Right lung (tissue), 5 donors: ENCODE data around the gene LPAR3. TPM values are rescaled to one million over a fixed set of nuclear protein-coding genes. Genes with fewer than 3 reads are reported as not detected.

Experiments
- DNase-seq, 2 donors: peaks; one replicate each; pipeline ENCODE4 v3.0.0-alpha.2; 2013
- polyA plus RNA-seq, 5 donors: library from polyadenylated mRNA; unstranded; fragments of 120-200 nt; gene quantifications; one replicate each; pipeline versions ENCODE4 v1.2.1 to v1.2.3, GENCODE V29; 2013; ENCODE audit warnings: inconsistent platforms in 1 of 5, low replicate concordance in 1 of 5; ENCODE audit not compliant: insufficient read length in 5 of 5, insufficient read depth in 1 of 5

The LPAR3 gene
- polyA plus RNA-seq, 5 donors: 1.1 to 3.2 (median 2.1) TPM

- no peak for DNase-seq
Measured at GRCh38 chr1:84774669-84775534, 118.1 kb downstream of the LPAR3 start.

DNA sequence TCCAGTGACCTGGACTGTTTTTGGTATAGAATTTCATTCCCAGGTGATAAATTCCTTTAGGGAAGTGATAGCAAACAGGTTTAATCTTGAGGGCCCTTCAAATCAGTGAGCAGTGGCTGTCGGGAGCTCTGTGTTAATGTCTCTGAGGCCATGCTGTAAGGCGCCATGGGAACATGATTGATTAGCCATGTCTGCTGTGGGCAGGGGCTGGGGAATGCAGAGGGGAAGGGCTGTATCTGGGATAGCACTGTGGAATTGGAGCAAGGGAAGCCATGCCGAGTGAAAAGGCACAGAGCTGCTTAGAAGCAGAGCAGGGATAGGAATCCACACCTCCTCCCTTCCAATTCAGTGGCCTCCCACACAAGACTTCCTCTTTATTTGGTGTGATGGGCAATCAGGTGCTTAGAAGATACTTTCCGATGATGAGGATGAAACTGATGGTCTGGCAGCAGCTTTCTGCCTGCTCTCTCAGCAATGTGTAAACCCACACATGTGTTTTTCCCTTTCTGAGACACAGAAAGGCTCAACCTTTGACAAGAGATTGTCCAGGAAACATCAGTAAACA, 119.0 kb downstream of the LPAR3 start:
- no peak for DNase-seq

DNA sequence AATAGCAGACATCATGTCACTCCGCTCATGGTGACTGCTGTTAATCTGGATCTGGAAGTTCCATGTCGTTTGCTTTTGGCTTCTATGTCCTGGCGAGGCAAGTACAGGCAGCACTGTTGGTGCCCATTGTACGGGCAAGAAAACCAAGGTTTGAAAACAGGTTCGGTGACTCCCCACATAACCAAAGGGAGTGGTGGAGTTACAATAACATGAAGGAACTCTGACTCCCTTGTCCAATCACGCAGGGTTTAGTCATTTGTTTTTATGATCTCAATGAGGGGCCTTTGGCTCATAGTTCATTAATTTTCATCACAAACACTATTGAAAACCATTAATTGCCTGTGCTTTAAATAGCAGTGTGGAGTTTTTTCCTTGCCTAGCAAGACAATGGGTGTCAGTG, 119.8 kb downstream of the LPAR3 start:
- no peak for DNase-seq

DNA sequence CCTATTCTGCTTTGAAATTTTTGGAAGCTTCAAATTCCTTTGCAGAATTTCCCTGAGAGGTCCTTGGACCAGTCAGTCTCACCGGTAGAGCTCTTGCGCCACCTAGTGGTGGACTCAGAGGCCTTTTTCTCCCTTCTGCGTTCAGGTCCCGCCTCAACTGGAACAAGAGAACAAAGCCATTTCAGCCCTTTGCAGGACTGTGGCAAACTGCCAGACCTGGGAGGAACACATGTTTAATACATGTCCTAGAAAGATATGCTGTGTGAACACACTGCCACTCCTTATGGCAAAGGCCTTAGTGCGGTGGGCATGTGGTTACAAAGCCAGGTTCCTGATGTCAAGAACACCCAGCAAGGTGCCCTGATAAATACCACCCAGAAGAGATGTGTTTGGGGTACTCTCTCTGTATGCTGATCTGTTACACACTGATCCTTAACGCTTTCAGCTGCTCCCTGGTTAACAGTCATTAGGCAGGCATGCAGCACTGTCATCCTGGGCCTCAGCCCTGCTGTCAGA, 120.5 kb downstream of the LPAR3 start:
- DNase-seq: peak; percentile 69 to 84

DNA sequence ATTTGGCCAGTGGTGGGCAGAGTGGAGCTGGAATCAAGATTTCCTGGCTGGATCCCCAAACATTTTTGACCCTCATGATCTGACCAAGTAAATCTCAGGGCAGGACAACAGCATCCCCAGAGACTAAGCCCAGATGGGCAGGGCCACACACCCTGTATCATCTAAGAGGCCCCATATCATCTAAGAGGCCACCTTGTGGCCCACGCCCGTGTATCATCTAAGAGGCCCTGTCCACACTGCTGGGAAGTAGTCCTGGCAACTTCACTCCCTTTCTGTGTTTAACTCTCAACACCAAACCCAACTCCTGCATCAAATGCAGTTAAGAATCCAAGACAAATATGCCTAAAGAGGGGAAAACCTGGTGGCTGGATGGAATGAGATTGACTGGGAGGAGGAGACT, 121.1 kb downstream of the LPAR3 start:
- DNase-seq: no peak

- no peak for DNase-seq
Measured at GRCh38 chr1:84770481-84770880, 122.5 kb downstream of the LPAR3 start.

DNA sequence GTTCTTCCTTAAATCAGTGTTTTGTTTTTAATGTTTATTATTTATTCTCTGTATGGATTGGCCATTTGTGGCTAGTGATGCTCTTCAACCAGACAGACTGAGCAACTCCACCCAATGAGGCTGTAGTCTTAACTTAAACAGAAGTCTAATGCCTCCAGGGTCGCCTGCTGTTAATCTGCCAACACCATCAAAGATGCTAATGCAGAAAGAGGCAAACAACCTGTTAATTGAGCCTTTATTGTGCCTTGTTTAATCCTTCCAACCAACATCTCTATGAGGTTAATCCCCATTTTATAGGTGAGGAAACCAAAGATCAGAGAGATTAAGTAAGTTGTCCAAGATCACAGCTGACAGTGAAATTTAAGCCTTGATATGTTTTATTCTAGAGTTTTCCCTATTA, 123.4 kb downstream of the LPAR3 start:
- DNase-seq: no peak

GRCh38 chr1:84768634-84769033, 124.4 kb downstream of the LPAR3 start:
- no peak for DNase-seq

- DNase-seq: no peak
Measured at GRCh38 chr1:84763912-84764680, 128.9 kb downstream of the LPAR3 start.

DNA sequence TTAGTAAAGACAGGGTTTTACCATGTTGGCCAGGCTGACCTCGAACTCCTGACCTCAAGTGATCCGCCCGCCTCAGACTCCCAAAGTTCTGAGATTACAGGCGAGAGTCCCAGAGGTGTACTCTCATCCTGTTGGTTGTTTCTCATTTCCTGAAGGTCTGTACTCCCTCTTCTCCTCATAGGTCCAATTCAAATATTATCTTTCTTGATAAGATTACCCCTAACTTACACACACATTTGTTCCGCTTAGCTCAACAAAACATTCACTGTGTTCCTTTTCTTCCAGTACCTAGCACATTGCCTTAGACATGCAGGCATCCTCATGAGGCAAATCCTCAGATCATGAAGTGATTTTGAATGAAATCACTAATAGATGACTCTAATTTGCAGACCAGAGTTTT, 130.3 kb downstream of the LPAR3 start:
- no peak for DNase-seq

Other genes with a start within 250 kb of the LPAR3 start
- 10 to 100 TPM; 12.3 to 24.9 (median 18.7) TPM for gene SSX2IP, start 202.7 kb downstream of the LPAR3 start, polyA plus RNA-seq
- 1 to 10 TPM; 2.4 to 5.7 (median 3.7) TPM for gene MCOLN2, start 103.9 kb upstream of the LPAR3 start, polyA plus RNA-seq
- 1 to 10 TPM; 1.4 to 2.0 (median 1.8) TPM for gene MCOLN3, start 155.3 kb upstream of the LPAR3 start, polyA plus RNA-seq